ENCODE results near the gene P4HTM.

Gene P4HTM

DNA sequence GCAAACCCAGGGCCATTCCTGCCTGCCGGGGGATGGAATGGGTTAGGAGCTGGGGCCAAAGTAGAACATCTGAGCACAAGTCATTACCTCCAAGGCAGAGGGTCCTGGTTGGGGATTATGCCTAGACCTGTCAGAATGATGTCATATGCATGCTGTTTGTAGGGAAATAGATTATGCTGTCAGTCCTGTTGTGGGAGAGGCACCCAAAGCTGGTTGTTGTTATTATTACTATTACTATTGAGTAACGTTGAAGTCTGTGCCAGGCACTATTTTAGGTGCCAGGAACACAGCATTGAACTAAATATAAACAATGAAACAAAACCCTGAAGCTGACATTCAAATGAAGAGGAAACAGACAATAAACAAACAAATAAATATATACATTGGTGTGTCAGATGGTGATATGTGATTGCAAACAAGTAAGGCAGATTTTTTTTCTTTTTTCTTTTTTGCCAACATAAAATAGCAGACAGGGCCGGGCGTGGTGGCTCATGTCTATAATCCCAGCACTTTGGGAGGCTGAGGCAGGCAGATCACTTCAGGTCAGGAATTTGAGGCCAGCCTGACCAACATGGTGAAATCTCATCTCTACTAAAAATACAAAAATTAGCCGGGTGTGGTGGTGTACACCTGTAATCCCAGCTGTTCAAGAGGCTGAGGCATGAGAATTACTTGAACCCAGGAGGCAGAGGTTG is 2.0 kb downstream of the P4HTM start:
- TF ChIP-seq CTCF (IDR thresholded peaks at IDR 0.05), result no peak
- Histone ChIP-seq H3K4me1 (ENCODE audit: control insufficient read depth in 1 of 2, insufficient read depth in 1 of 2, low read depth in 1 of 2, low read length in 1 of 2) (peaks cover 23% of the 10 kb centered on the region in 2 experiments), H3K9me3 (no peaks in the 10 kb centered on the region), H3K4me3 (ENCODE audit: low read depth in 1 of 2, low read length in 1 of 2) (no peak overlapping the region), H3K36me3 (no peaks in the 10 kb centered on the region), H3K27ac (no peak overlapping the region), H3K27me3 (no peaks in the 10 kb centered on the region)

GRCh38 chr3:48993834-48994233 is 3.8 kb downstream of the P4HTM start:
- TF ChIP-seq CTCF (IDR thresholded peaks at IDR 0.05), result no peak
- H3K27me3 ChIP-seq, result no peaks in the 10 kb centered on the region
- no peak overlapping the region for H3K27ac ChIP-seq
- no peak overlapping the region for H3K4me3 ChIP-seq (ENCODE audit: low read depth in 1 of 2, low read length in 1 of 2)
- H3K4me1 ChIP-seq (ENCODE audit: control insufficient read depth in 1 of 2, insufficient read depth in 1 of 2, low read depth in 1 of 2, low read length in 1 of 2), result peaks cover 22 to 23% of the 10 kb centered on the region in 2 experiments
- no peaks in the 10 kb centered on the region for H3K9me3 ChIP-seq
- H3K36me3 ChIP-seq, result no peaks in the 10 kb centered on the region

GRCh38 chr3:48996640-48997039 is 6.6 kb downstream of the P4HTM start:
- Histone ChIP-seq H3K4me3 (ENCODE audit: low read depth in 1 of 2, low read length in 1 of 2) (no peak overlapping the region), H3K4me1 (ENCODE audit: control insufficient read depth in 1 of 2, insufficient read depth in 1 of 2, low read depth in 1 of 2, low read length in 1 of 2) (peaks cover under 1% of the 10 kb centered on the region in 2 experiments), H3K27me3 (no peaks in the 10 kb centered on the region), H3K27ac (no peak overlapping the region), H3K36me3 (no peaks in the 10 kb centered on the region), H3K9me3 (no peaks in the 10 kb centered on the region)
- TF ChIP-seq CTCF (IDR thresholded peaks at IDR 0.05), result no peak

- TF ChIP-seq CTCF (IDR thresholded peaks at IDR 0.05), result no peak
- Histone ChIP-seq H3K27ac (no peak overlapping the region), H3K36me3 (no peaks in the 10 kb centered on the region), H3K9me3 (no peaks in the 10 kb centered on the region), H3K4me1 (ENCODE audit: control insufficient read depth in 1 of 2, insufficient read depth in 1 of 2, low read depth in 1 of 2, low read length in 1 of 2) (no peaks in the 10 kb centered on the region), H3K27me3 (no peaks in the 10 kb centered on the region), H3K4me3 (ENCODE audit: low read depth in 1 of 2, low read length in 1 of 2) (no peak overlapping the region)
Observed at GRCh38 chr3:48997102-48997635, 7.1 kb downstream of the P4HTM start.

- no peaks in the 10 kb centered on the region for H3K4me1 ChIP-seq (ENCODE audit: control insufficient read depth in 1 of 2, insufficient read depth in 1 of 2, low read depth in 1 of 2, low read length in 1 of 2)
- H3K9me3 ChIP-seq, result no peaks in the 10 kb centered on the region
- no peak overlapping the region for H3K27ac ChIP-seq
- no peaks in the 10 kb centered on the region for H3K27me3 ChIP-seq
- no peaks in the 10 kb centered on the region for H3K36me3 ChIP-seq
- no peak for TF ChIP-seq CTCF (IDR thresholded peaks at IDR 0.05)
- no peak overlapping the region for H3K4me3 ChIP-seq (ENCODE audit: low read depth in 1 of 2, low read length in 1 of 2)
Observed at GRCh38 chr3:48997714-48998637, 7.9 kb downstream of the P4HTM start.
